A673 (cell line): ENCODE data around the gene GLRA3.

Experiments
- CTCF ChIP-seq: fragments of 300-800, 200-600 bp; sonication (generic); conservative IDR thresholded peaks from 2 replicates; pipeline ENCODE4 v1.5.1; 2017; ENCODE audit warnings: low read depth, mild to moderate bottlenecking, antibody characterized with exemption, low read length, moderate library complexity, mixed read lengths
- EZH2 ChIP-seq: fragments of 200-600 bp; sonication (generic); IDR thresholded peaks from 2 replicates; pipeline ENCODE4 v1.6.1; 2017; ENCODE audit warnings: borderline replicate concordance, low read depth, mild to moderate bottlenecking, mixed read lengths, antibody characterized with exemption, low read length; ENCODE audit not compliant: poor library complexity, severe bottlenecking

GRCh38 chr4:174869339-174869738 lies 40.3 kb upstream of the GLRA3 start:
- TF ChIP-seq CTCF = no peak
- TF ChIP-seq EZH2 = no peak
